SU-DHL-6 (cell line): Measurements from ENCODE around the gene TTC19.

Source experiments
- H2AFZ ChIP-seq: fragments of 200-600 bp; sonication (generic); 2 replicates; pipeline ENCODE4 v1.6.1; 2014; ENCODE audit warnings: low read depth, mild to moderate bottlenecking, moderate library complexity, mixed read lengths, antibody characterized with exemption, low read length; ENCODE audit not compliant: severe bottlenecking
- H3F3A ChIP-seq: fragments of 200-600 bp; shearing (Covaris generic); 2 replicates; pipeline ENCODE4 v1.6.0; 2016; ENCODE audit warnings: antibody characterized with exemption, mild to moderate bottlenecking; ENCODE audit not compliant: insufficient read depth
- H3K27ac ChIP-seq: fragments of 200-600 bp; sonication (generic); 2 replicates; pipeline ENCODE4 v1.5.1; 2016; ENCODE audit warnings: low read depth, mild to moderate bottlenecking, low read length, moderate library complexity, mixed read lengths
- H3K27me3 ChIP-seq: fragments of 200-600 bp; sonication (generic), shearing (Covaris generic); 2 replicates; pipeline ENCODE4 v1.6.0; 2014; ENCODE audit warnings: mild to moderate bottlenecking, low read length
- H3K36me3 ChIP-seq: fragments of 200-600 bp; sonication (generic); 2 replicates; pipeline ENCODE4 v1.6.1; 2014; ENCODE audit warnings: mild to moderate bottlenecking, low read length, mixed read lengths
- H3K4me2 ChIP-seq: fragments of 300-600, 200-600 bp; shearing (Covaris generic), sonication (generic); 2 replicates; pipeline ENCODE4 v1.6.0; 2014; ENCODE audit warnings: low read length, low read depth, mild to moderate bottlenecking; ENCODE audit not compliant: poor library complexity, severe bottlenecking
- H3K4me3 ChIP-seq: fragments of 200-600 bp; sonication (generic); 2 replicates; pipeline ENCODE4 v1.5.1; 2014; ENCODE audit warnings: antibody characterized with exemption, low read length, mild to moderate bottlenecking, mixed read lengths; ENCODE audit not compliant: insufficient read depth, poor library complexity, severe bottlenecking
- H3K79me2 ChIP-seq: fragments of 200-600 bp; sonication (generic); 2 replicates; pipeline ENCODE4 v1.6.1; 2014; ENCODE audit warnings: mild to moderate bottlenecking, low read length, moderate library complexity; ENCODE audit not compliant: insufficient read depth
- H3K9ac ChIP-seq: fragments of 200-600 bp; sonication (generic); 2 replicates; pipeline ENCODE4 v1.7.0; 2014; ENCODE audit warnings: mild to moderate bottlenecking, low read length
- H3K9me2 ChIP-seq: fragments of 200-600 bp; sonication (generic); replicated peaks from 2 replicates; pipeline ENCODE4 v1.6.1; 2014; ENCODE audit warnings: low read length; ENCODE audit not compliant: insufficient read depth
- H3K9me3 ChIP-seq: fragments of 200-600 bp; sonication (generic); 2 replicates; pipeline ENCODE4 v1.6.1; 2014; ENCODE audit warnings: low read length, mixed read lengths; ENCODE audit not compliant: insufficient read depth
- H4K20me1 ChIP-seq: fragments of 200-600 bp; sonication (generic); 2 replicates; pipeline ENCODE4 v1.6.1; 2014; ENCODE audit warnings: low read depth, mild to moderate bottlenecking, antibody characterized with exemption, low read length, moderate library complexity, mixed read lengths
- EZH2phosphoT487 ChIP-seq: fragments of 200-600 bp; sonication (generic), shearing (Covaris generic); conservative IDR thresholded peaks from 2 replicates; pipeline ENCODE4 v1.6.1; 2018; ENCODE audit warnings: mild to moderate bottlenecking, antibody characterized with exemption, low read length, moderate library complexity, mixed read lengths
- TF ChIP-seq, protein P1 (sequence below): fragments of 200-600 bp; sonication (generic); IDR thresholded peaks from one replicate; pipeline ENCODE4 v1.5.1; 2017; ENCODE audit warnings: antibody characterized with exemption, mild to moderate bottlenecking, low read length, moderate library complexity; ENCODE audit not compliant: insufficient read depth, poor library complexity, severe bottlenecking

TTC19 gene

GRCh38 chr17:16007439-16007838 lies 7.8 kb downstream of the TTC19 start:
- Histone ChIP-seq H3K4me3 (no peak overlapping the region), H3F3A (no peaks in the 10 kb centered on the region), H3K36me3 (peaks cover 54% of the 10 kb centered on the region), H4K20me1 (no peaks in the 10 kb centered on the region), H3K4me2 (no peak overlapping the region), H3K27ac (no peak overlapping the region), H3K9me3 (no peaks in the 10 kb centered on the region), H3K27me3 (no peaks in the 10 kb centered on the region), H3K79me2 (no peaks in the 10 kb centered on the region; the same call in 1 of the 2 replicates), H3K9me2 (no peaks in the 10 kb centered on the region), H3K9ac (no peak overlapping the region), H2AFZ (no peak overlapping the region)
- TF ChIP-seq, protein P1, sequence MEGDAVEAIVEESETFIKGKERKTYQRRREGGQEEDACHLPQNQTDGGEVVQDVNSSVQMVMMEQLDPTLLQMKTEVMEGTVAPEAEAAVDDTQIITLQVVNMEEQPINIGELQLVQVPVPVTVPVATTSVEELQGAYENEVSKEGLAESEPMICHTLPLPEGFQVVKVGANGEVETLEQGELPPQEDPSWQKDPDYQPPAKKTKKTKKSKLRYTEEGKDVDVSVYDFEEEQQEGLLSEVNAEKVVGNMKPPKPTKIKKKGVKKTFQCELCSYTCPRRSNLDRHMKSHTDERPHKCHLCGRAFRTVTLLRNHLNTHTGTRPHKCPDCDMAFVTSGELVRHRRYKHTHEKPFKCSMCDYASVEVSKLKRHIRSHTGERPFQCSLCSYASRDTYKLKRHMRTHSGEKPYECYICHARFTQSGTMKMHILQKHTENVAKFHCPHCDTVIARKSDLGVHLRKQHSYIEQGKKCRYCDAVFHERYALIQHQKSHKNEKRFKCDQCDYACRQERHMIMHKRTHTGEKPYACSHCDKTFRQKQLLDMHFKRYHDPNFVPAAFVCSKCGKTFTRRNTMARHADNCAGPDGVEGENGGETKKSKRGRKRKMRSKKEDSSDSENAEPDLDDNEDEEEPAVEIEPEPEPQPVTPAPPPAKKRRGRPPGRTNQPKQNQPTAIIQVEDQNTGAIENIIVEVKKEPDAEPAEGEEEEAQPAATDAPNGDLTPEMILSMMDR, result no peak

GRCh38 chr17:16013943-16014407 lies 14.4 kb downstream of the TTC19 start:
- peaks cover 31% of the 10 kb centered on the region for H3K36me3 ChIP-seq

DNA sequence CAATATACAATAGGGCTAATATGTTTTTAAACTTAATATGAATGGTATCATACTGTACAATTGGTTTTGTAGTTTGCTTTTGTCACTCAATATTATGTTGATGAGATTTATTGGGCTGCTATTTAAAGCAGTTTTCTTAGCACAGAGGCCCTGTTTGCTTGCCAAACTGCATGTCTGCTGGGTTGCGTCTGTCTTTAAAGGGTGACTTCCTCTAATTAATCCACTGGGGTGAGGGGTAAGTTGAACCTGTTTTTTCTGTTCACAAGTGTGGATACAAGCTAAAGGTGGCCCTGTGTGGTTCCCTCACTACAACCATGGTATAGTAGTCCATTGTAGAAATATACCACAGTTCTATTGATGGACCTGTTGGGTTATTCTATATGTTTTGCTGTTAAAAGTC lies 19.7 kb downstream of the TTC19 start:
- H4K20me1 ChIP-seq, result peaks cover 15% of the 10 kb centered on the region; the same call in 1 of the 2 replicates
- no peaks in the 10 kb centered on the region for H3K9me3 ChIP-seq
- peaks cover 13% of the 10 kb centered on the region for H3K79me2 ChIP-seq
- H2AFZ ChIP-seq, result no peak overlapping the region
- H3K36me3 ChIP-seq, result peaks cover 24% of the 10 kb centered on the region
- no peaks in the 10 kb centered on the region for H3K9me2 ChIP-seq
- H3K9ac ChIP-seq, result no peak overlapping the region
- H3K4me3 ChIP-seq, result no peak overlapping the region
- H3K27me3 ChIP-seq, result no peaks in the 10 kb centered on the region
- H3F3A ChIP-seq, result peaks cover 26% of the 10 kb centered on the region; the same call in 1 of the 2 replicates
- H3K4me2 ChIP-seq, result no peak overlapping the region
- no peak overlapping the region for H3K27ac ChIP-seq
- TF ChIP-seq, protein P1, result no peak
- no peak for TF ChIP-seq EZH2phosphoT487

More at GRCh38 chr17:16013943-16014407, 14.4 kb downstream of the TTC19 start:
- Histone ChIP-seq H2AFZ (no peak overlapping the region), H3K27ac (no peak overlapping the region), H3K27me3 (no peaks in the 10 kb centered on the region), H3K9me2 (no peaks in the 10 kb centered on the region), H3K9ac (no peak overlapping the region), H3K4me3 (no peak overlapping the region), H4K20me1 (peaks cover 8% of the 10 kb centered on the region; the same call in 1 of the 2 replicates), H3F3A (peaks cover 15% of the 10 kb centered on the region), H3K9me3 (no peaks in the 10 kb centered on the region), H3K79me2 (peaks cover 5% of the 10 kb centered on the region; the same call in 1 of the 2 replicates), H3K4me2 (no peak overlapping the region)
- TF ChIP-seq, protein P1, result no peak
- TF ChIP-seq EZH2phosphoT487, result no peak
